ENCODE data around the gene CHMP2B.

DNA sequence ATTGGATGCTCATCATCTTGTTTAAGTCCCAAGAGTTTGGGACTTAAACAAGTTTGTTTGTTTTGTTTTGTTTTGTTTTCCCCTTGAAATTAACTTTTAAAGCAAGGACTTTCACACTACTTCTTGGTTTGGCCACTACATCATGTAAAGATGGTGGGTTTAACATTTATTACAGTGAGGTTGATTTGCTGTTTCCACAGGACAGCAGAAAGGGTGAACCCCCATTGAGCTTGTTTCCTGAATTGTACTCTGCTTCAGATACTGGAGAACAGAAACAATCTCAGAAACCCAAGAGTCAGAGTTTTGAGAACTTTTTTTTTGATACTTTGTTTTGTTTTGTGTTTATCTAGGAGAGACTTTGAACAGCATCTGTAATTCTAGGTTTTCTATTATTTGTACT, 42.6 kb downstream of the CHMP2B start:
- TF ChIP-seq, protein P1, sequence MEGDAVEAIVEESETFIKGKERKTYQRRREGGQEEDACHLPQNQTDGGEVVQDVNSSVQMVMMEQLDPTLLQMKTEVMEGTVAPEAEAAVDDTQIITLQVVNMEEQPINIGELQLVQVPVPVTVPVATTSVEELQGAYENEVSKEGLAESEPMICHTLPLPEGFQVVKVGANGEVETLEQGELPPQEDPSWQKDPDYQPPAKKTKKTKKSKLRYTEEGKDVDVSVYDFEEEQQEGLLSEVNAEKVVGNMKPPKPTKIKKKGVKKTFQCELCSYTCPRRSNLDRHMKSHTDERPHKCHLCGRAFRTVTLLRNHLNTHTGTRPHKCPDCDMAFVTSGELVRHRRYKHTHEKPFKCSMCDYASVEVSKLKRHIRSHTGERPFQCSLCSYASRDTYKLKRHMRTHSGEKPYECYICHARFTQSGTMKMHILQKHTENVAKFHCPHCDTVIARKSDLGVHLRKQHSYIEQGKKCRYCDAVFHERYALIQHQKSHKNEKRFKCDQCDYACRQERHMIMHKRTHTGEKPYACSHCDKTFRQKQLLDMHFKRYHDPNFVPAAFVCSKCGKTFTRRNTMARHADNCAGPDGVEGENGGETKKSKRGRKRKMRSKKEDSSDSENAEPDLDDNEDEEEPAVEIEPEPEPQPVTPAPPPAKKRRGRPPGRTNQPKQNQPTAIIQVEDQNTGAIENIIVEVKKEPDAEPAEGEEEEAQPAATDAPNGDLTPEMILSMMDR (IDR thresholded peaks at IDR 0.05) = no peak
- no peak for TF ChIP-seq POLR2A (IDR thresholded peaks at IDR 0.05)
